ENCODE data around the gene LLCFC1. TPM values are rescaled to one million over a fixed set of nuclear protein-coding genes. Genes with fewer than 3 reads are reported as not detected.

Gene LLCFC1
- total RNA-seq, 1 experiment from 2014 or later = not detected

GRCh38 chr7:142932386-142933091 is 6.7 kb upstream of the LLCFC1 start:
- Histone ChIP-seq H3K27me3 (ENCODE audit: control insufficient read depth, insufficient read depth, low read length) (no peaks in the 10 kb centered on the region; the same call in 1 of the 2 replicates), H3K36me3 (ENCODE audit: control insufficient read depth, insufficient read depth, low read length) (no peaks in the 10 kb centered on the region), H3K4me1 (ENCODE audit: control insufficient read depth, insufficient read depth, low read length) (no peaks in the 10 kb centered on the region), H3K27ac (ENCODE audit: low read length) (no peak overlapping the region), H3K9me3 (ENCODE audit: control insufficient read depth, insufficient read depth, low read depth, low read length) (no peaks in the 10 kb centered on the region), H3K4me3 (ENCODE audit: low read depth in 2 of 2, low read length in 2 of 2) (no peak overlapping the region)
- DNase-seq (ENCODE audit: low read depth, low spot score) = no peak
- intact Hi-C loops (cut with micrococcal nuclease; ENCODE audit: unreplicated experiment) (no loop called here), in situ Hi-C loops (cut with HindIII; ENCODE audit: low pct_unique_long_range_greater_than_20kb, low sequenced_read_pairs) (no loop called here)
- ATAC-seq = peak; percentile 45; the same call in 1 of the 2 replicates
- POLR2A ChIA-PET = no interaction called here
- CTCF ChIA-PET = no interaction called here
- TF ChIP-seq POLR2AphosphoS5 (IDR thresholded peaks at IDR 0.05; ENCODE audit: low read depth, low read length) (no peak), TCF7L2 (IDR thresholded peaks at IDR 0.05; ENCODE audit: low read depth, low read length) (no peak), SIN3A (IDR thresholded peaks at IDR 0.05; ENCODE audit: borderline replicate concordance, insufficient read depth, low read depth, low read length) (no peak), CTCF (IDR thresholded peaks at IDR 0.05) (no peak), REST (IDR thresholded peaks at IDR 0.05; ENCODE audit: insufficient read depth in 1 of 2, low read depth in 2 of 2, low read length in 1 of 2) (no peak)
- no TSS peak for BruUV-seq (replicated peaks)

GRCh38 chr7:142933092-142933475 is 6.2 kb upstream of the LLCFC1 start:
- in situ Hi-C loops (cut with HindIII; ENCODE audit: low pct_unique_long_range_greater_than_20kb, low sequenced_read_pairs) = no loop called here
- intact Hi-C loops (cut with micrococcal nuclease; ENCODE audit: unreplicated experiment) = no loop called here
- CTCF ChIA-PET = no interaction called here

More at GRCh38 chr7:142933092-142933475, 6.2 kb upstream of the LLCFC1 start:
- H3K4me3 ChIP-seq (ENCODE audit: low read depth in 2 of 2, low read length in 2 of 2) = no peak overlapping the region
- ATAC-seq (no peak), DNase-seq (ENCODE audit: low read depth, low spot score) (no peak)
- TF ChIP-seq TCF7L2 (IDR thresholded peaks at IDR 0.05; ENCODE audit: low read depth, low read length) (no peak), REST (IDR thresholded peaks at IDR 0.05; ENCODE audit: insufficient read depth in 1 of 2, low read depth in 2 of 2, low read length in 1 of 2) (no peak)
- H3K4me1 ChIP-seq (ENCODE audit: control insufficient read depth, insufficient read depth, low read length) = no peaks in the 10 kb centered on the region
- H3K9me3 ChIP-seq (ENCODE audit: control insufficient read depth, insufficient read depth, low read depth, low read length) = no peaks in the 10 kb centered on the region
- no peaks in the 10 kb centered on the region; the same call in 1 of the 2 replicates for H3K27me3 ChIP-seq (ENCODE audit: control insufficient read depth, insufficient read depth, low read length)
- no peaks in the 10 kb centered on the region for H3K36me3 ChIP-seq (ENCODE audit: control insufficient read depth, insufficient read depth, low read length)
- H3K27ac ChIP-seq (ENCODE audit: low read length) = no peak overlapping the region
- POLR2A ChIA-PET = no interaction called here
- BruUV-seq (replicated peaks) = no TSS peak

All from Panc1 (cell line).